HG03025 (cell line): ENCODE data around the gene MAGEA10.

Experiments
- ATAC-seq: cut with Tn5 transposase; IDR thresholded peaks from one replicate; pipeline ENCODE4 v1.9.1; 2021; ENCODE audit warnings: mild to moderate bottlenecking, moderate library complexity; ENCODE audit not compliant: unreplicated experiment, low FRiP score

Gene MAGEA10

DNA sequence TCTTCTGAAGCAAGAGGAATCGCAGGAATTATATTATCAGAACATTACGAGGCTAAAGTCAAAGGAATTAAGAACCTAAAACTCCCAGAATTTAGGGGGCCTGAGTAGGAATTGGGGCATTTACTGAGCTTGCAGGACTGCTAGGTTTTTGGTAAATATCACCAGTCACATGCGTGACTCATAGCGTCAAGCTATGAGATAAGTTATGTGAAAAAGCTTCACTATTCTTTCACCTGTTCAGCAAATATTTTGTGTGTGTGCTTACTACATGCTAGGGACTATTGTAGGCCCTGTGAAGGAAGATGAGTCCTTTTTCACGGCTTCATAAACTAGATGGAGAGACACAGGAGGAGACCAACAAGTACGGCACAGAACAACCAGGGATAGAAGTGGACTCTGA is 52.2 kb downstream of the MAGEA10 start:
- ATAC-seq = no peak
